Skeletal muscle cell (primary cell): Measurements from ENCODE around the gene MANF.
"Not testable (repeated sequence)": the region's sequence is repeated elsewhere in the genome, so short reads cannot be mapped to it uniquely, and the experiment has no call there.

Experiments used
- DNase-seq: peaks from one replicate; pipeline ENCODE4 v3.0.0-alpha.2; 2010; ENCODE audit warnings: low read depth
- H3K4me3 ChIP-seq: 2 replicates; pipeline ENCODE4 v1.5.1; 2011; ENCODE audit warnings: low read depth, mild to moderate bottlenecking, control low read depth, low read length, moderate library complexity

Gene MANF

DNA sequence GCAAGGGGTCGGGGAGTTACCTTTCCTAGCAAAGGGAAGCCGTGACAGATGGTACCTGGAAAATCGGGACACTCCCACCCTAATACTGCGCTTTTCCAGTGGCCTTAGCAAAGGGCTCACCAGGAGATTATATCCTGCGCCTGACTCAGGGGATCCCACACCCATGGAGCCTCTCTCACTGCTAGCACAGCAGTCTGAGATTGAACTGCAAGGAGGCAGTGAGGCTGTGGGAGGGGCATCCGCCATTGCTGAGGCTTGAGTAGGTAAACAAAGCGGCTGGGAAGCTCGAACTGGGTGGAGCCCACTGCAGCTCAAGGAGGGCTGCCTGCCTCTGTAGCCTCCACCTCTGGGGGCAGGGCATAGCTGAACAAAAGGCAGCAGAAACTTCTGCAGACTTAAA, 16.8 kb upstream of the MANF start:
- DNase-seq, H3K4me3 ChIP-seq: not testable (repeated sequence)

DNA sequence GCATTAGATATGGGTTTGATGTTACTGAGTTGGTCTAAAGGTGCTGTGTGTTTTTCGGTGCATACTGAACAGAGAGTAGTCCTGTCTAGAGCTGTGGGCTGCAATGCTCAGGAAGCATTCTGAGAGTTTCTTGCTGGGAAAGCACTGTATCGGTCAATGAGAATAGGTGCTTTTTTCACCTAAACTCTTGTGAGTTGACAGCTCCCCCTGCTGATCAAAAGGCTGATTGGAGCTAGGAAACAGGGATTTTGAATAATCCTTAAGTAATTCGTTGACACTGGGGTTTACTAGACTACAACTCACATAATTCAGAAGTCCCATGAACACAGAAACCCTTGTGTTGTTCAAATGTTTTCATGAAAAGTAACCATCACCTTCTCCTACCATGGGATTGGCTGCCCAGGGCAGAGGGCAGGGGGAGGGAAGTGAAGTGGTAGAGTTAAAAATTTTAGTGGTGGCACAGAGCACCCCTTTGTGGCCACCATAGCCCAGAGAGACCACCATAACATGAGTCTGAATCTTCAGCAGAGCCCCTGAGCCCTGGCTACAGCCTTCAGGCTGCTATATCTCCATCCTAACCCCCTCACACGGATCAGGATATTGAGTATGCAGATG, 13.0 kb upstream of the MANF start:
- H3K4me3 ChIP-seq, result no peak overlapping the region
- DNase-seq, result peak; percentile 25

DNA sequence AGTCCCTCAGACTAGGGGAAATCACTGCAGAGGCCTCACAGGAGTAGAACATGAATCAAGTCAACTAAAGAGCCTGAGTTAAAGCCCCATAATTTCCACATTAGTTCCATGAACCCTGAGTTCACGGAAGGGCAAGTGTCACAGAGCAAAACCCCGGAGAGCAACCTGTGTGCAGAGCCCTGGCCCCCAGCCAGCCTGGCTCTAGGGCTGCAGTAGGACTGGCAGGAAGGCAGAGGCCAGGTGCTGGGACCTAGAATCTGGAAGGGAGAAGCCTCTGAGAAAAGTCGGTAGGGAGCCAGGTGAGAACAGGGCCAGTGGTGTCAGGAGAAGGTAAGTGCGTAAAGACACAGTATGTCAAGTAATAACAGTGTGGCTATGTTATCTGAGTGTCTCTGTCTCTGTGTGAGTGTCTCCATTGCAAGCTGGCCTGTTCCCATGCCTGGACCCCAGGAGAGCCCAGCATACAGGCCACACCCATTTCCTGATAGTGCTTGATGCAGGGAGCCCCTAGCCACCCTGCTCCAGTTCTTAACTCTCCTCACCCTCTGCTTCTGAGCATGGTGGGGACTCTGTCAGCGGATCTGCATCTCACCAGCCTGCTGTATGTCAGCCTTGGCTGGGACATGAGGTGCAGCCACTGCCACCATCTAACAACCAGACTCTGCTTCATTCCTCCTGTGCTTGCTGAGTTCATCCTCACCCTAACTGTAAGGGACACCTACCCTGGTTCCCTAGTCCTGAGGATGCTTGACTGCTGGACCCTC, 11.3 kb upstream of the MANF start:
- DNase-seq, result no peak
- H3K4me3 ChIP-seq, result no peak overlapping the region

DNA sequence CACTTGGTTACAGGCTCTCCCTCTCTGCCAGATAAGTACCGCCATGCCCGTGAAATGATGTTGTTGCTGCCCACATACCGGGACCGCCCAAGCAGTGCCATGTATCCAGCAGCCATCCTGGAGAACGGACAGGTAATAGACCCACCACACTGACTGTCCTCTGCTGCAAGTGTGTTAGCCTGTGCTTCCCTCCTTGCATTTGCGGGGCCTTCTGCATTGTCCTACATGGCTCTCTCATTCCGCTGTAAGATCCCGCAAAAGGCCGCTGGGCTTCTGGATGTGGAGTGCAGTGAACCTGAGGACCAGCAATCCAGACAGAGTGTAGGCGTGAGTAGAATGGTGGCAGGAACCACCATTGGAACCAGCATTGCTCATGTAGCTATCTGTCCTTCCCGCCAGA, 10.6 kb upstream of the MANF start:
- no peak for DNase-seq
- H3K4me3 ChIP-seq, result no peak overlapping the region

DNA sequence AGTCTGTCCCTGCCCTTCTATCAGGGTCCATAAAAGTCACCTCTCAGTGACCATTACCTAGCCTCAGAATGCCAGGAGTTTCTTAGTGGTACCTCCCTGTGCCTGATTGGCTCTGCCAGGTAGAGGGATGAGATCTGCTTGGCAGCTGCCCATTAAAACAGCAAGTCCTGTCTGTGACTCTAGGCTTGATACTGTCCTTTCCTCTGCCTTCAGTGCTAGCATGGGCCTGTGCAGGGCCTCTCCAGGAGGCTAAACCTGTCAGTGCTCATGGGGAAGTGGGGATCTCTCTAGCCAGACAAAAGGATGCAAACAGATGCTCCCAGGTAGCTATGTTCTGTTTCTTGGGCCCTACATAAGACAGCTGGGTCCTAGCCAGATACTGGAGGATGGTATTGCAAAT, 10.0 kb upstream of the MANF start:
- no peak overlapping the region for H3K4me3 ChIP-seq
- no peak for DNase-seq

DNA sequence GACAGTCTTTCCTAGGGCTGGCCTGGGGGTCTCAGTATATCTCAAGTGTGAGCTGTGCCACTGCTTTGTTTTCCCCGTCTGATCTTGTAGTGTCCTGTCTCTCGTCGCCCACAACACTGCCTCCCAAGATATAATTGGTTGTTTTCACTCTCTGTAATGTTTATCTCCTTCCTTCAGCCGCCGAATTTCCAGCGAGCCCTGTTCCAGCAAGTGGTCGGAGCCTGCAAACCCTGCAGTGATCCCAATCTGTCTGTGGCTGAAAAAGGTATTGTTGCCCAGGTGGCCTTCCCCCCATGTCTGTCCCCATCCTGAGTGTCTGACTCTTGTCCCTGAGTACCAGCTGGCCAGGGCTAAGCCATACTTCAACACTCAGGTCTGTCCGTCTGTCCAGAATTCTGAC, 9.5 kb upstream of the MANF start:
- no peak overlapping the region for H3K4me3 ChIP-seq
- DNase-seq, result no peak

GRCh38 chr3:51378065-51378464, 7.0 kb upstream of the MANF start:
- no peak for DNase-seq
- H3K4me3 ChIP-seq, result no peak overlapping the region

- no peak for DNase-seq
- no peak overlapping the region for H3K4me3 ChIP-seq
These were observed 6.4 kb upstream of the MANF start for GRCh38 chr3:51378726-51379125.

DNA sequence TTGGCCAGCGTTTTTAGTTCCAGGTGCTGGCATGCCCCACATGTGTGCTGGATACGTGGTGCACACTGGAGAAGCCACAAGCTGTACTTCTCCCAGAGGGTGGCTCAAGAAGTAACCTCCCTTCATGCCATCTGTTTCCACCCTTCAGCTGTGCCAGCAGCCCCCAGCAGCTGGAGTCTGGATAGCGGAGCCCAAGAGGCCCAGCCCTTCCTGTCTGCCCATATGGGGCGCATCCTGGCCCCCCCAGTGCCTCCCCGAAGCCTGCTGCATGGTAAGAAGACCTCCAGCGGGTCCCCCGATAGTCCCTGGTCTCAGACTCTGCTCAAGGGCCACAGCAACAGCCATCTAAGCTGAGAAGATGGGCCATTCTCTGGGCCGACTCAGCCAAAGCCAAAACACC, 5.8 kb upstream of the MANF start:
- DNase-seq, result no peak
- no peak overlapping the region for H3K4me3 ChIP-seq

DNA sequence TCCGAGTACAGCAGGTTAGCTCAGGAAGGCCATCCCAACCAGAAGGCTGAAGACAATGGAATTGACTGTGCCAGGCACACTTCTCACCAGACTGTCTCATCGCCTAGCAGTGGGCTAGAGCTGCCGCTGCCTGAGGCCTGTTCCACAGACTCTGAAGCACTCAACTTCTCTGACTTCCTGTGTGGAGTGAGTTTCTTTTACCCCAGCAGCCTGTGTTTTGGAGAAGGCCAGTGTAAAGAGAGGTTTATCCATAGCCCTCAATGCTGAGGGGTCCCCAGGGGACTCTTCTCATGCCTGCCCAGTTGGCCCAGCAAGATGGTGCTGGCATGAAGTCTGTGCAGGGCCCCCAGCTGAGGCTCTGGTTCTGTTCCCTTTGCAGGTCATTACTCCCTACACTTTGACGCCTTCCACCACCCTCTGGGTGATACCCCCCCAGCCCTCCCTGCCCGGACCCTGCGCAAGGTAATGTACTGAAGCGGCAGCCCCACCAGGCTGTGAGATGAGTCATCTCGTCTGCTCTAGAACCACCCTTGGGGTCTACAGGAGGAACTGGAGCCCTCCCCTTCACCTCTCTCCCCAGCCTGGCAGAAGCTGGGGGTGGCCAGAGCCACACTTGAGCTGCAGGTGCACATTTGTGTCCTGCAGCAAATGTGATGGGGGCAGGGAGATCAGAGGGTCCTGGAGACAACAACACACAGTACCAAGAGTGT, 5.2 kb upstream of the MANF start:
- DNase-seq, result no peak
- H3K4me3 ChIP-seq, result no peak overlapping the region

DNA sequence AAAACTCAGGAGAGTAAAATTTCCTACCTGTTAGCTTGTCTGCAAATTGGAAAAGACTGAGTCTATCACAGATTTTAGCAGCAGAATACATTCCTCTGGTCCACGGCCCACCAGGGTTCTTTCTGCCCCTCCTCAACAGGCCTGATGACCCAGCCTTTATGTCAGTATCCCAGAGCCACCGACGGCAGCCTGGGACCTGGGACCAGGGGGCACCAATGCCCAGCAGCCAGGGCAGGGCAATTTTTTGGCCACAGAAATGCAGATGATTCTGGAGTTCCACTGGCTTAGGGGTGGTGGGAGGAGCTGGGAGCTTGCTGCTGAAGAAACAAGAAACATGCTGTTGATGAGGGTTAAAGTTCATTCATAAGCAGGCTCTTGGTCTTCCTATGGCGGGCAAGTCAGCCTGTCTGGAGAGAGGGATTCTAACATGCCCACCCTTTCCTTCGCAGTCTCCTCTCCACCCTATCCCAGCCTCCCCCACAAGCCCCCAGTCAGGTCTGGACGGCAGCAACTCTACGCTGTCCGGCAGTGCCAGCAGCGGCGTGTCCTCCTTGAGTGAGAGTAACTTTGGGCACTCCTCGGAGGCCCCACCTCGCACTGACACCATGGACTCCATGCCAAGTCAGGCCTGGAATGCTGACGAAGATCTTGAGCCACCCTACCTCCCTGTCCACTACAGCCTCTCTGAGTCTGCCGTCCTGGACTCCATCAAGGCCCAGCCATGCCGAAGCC, 4.3 kb upstream of the MANF start:
- no peak overlapping the region for H3K4me3 ChIP-seq
- no peak for DNase-seq

DNA sequence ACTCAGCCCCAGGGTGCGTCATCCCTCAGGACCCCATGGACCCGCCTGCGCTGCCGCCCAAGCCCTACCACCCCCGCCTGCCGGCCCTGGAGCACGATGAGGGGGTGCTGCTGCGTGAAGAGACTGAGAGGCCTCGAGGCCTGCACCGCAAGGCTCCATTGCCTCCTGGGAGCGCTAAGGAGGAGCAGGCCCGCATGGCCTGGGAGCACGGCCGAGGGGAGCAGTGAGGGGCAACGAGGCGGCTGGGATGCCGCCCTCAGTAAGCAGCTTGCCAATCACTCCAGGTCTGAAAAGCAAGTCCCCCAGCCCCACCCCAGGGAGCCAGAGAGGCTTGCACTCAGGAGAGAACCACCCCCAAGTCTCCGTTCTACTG, 3.8 kb upstream of the MANF start:
- H3K4me3 ChIP-seq, result no peak overlapping the region
- no peak for DNase-seq

- DNase-seq, result no peak
- H3K4me3 ChIP-seq, result no peak overlapping the region
These were observed 2.9 kb upstream of the MANF start for GRCh38 chr3:51382076-51382745.

DNA sequence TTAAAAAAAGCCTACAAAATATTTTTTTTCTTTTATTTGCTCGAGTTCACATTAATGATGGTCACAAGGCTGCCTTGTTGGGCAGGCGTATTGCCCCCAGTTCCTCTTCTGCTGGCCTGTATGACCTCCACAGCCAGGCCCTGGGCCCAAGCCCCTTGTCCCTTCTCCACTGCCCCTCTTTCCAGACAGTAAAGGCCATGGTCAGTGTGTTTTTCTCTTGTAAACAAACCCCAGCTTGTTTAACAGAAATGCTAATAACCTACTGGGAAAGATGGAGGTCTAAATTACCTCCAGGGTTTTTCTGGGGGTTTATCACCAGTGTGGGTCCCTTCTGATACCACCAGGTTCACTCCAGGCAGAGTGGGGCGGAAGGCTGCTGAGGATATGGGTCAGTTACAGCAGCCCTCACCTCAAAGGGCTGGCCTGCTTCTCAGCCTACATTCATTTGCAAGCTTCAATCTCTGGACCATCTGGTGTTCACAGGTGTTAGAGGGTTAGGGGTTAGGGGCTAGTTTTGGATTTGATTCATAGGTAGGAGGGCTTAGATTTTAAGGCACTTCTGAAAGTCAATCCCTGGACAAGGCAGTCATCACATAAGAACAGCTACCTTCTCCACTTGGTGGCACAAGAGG, 2.0 kb upstream of the MANF start:
- H3K4me3 ChIP-seq, result no peak overlapping the region
- DNase-seq, result no peak

- no peak for DNase-seq
These were observed 901 bp upstream of the MANF start for GRCh38 chr3:51384055-51384725.

GRCh38 chr3:51385621-51386091, 565 bp downstream of the MANF start:
- no peak for DNase-seq
- peak overlapping the region; percentile 94 for H3K4me3 ChIP-seq

More at GRCh38 chr3:51384055-51384725, 901 bp upstream of the MANF start:
- peak overlapping the region; percentile 94 for H3K4me3 ChIP-seq

GRCh38 chr3:51386159-51386851, 1.2 kb downstream of the MANF start:
- peak overlapping the region; percentile 94 for H3K4me3 ChIP-seq
- DNase-seq, result no peak

DNA sequence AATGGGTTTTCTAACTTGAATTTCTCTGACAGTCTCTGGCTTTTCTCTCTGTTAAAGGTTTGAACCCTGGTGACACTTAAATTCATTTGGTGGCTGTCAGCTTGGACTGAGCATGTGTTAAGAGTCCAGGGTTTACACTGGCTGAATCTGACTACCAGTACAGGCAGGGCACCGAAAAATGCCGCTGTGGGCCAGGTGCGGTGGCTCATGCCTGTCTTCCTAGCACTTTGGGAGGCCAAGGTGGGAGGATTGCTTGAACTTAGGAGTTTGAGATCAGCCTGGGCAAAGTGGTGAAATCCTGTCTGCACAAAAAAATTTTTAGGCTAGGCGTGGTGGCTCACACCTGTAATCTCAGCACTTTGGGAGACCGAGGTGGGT, 1.8 kb downstream of the MANF start:
- H3K4me3 ChIP-seq, result peak overlapping the region; percentile 94

More for the DNA sequence above, 1.8 kb downstream of the MANF start:
- DNase-seq, result no peak
